K562 (cell line): ENCODE data around the gene NINJ1.
"Not testable (repeated sequence)": the region's sequence is repeated elsewhere in the genome, so short reads cannot be mapped to it uniquely, and the experiment has no call there.

ENCODE experiments used
- EHMT2 ChIP-seq: fragments of 450-650 bp; IDR thresholded peaks from 2 replicates; pipeline ENCODE4 v1.6.1; 2018; ENCODE audit warnings: antibody characterized with exemption
- FOXA1 ChIP-seq: fragments of 450-650 bp; IDR thresholded peaks from 2 replicates; pipeline ENCODE4 v1.6.1; 2016; ENCODE audit warnings: mild to moderate bottlenecking, borderline replicate concordance
- FOXM1 ChIP-seq, 2 experiments: fragments of 450-650 bp in 1 of 2; sonication (generic) in 1 of 2; formaldehyde crosslinking in 1 of 2; IDR thresholded peaks; 2 replicates each; pipeline versions ENCODE4 v1.6.1 to v1.9.0; 2017 to 2022; ENCODE audit warnings: low read depth in 2 of 2, mild to moderate bottlenecking in 2 of 2, missing genetic modification reagents in 1 of 2, moderate library complexity in 1 of 2
- HDAC2 ChIP-seq: fragments of 450-650 bp; IDR thresholded peaks from 2 replicates; pipeline ENCODE4 v1.6.1; 2016; ENCODE audit warnings: mild to moderate bottlenecking
- ZEB2 ChIP-seq: fragments of 450-650 bp; IDR thresholded peaks from 2 replicates; pipeline ENCODE4 v1.6.1; 2016

DNA sequence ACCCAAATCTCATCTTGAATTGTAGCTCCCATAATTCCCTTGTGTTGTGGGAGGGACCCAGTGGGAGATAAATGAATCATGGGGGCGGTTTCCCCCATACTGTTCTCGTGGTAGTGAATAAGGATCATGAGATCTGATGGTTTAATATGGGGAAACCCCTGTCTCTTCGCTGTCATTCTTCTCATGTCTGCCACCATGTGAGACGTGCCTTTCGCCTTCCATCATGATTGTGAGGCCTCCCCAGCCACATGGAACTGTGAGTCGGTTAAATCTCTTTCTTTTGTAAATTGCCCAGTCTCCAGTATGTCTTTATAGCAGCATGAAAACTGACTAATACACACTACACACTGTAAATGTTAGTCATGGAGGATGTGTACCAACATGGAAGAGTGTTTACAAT is 12.6 kb upstream of the NINJ1 start:
- not testable (repeated sequence) for TF ChIP-seq FOXM1 (IDR thresholded peaks at IDR 0.05; ENCODE audit: low read depth); FOXM1 (CRISPR knock-in tag; IDR thresholded peaks at IDR 0.05; ENCODE audit: low read depth); HDAC2; FOXA1; EHMT2; ZEB2
